A673 (cell line): ENCODE data around the gene NDRG4. TPM values are rescaled to one million over a fixed set of nuclear protein-coding genes. Genes with fewer than 3 reads are reported as not detected.

ENCODE experiments used
- BruUV-seq: library from RNA; stranded (reverse); fragments of 400-500 nt; replicated peaks from 2 replicates; lab custom pipeline; 2021; lab: Mats Ljungman, UMichigan
- CTCF ChIA-PET: fragments of 300-600 bp; sonication (Branson Sonifier 250); formaldehyde crosslinking; loops from one replicate; lab custom pipeline; 2022; ENCODE audit warnings: antibody characterized with exemption; lab: Charles Lee
- POLR2A ChIA-PET: fragments of 300-600 bp; sonication (Branson Sonifier 250); formaldehyde crosslinking; loops from one replicate; lab custom pipeline; 2022; ENCODE audit warnings: antibody characterized with exemption; ENCODE audit not compliant: low non-redundant PET; lab: Charles Lee
- DNase-seq: peaks from one replicate; pipeline ENCODE4 v3.0.0-alpha.2; 2015; ENCODE audit warnings: low spot score
- H3K27ac ChIP-seq: fragments of 200-600 bp; sonication (generic); 2 replicates; pipeline ENCODE4 v1.5.1; 2016; ENCODE audit warnings: mixed run types, low read depth, mild to moderate bottlenecking, mixed read lengths, antibody characterized with exemption, low read length; ENCODE audit not compliant: poor library complexity, severe bottlenecking
- H3K27me3 ChIP-seq: fragments of 200-600 bp; sonication (generic); replicated peaks from 2 replicates; pipeline ENCODE4 v1.6.1; 2017; ENCODE audit warnings: mixed run types, low read depth, mild to moderate bottlenecking, mixed read lengths, antibody characterized with exemption, low read length; ENCODE audit not compliant: insufficient read depth, poor library complexity
- H3K36me3 ChIP-seq: fragments of 200-600 bp; sonication (generic); 2 replicates; pipeline ENCODE4 v1.6.1; 2016; ENCODE audit warnings: mixed run types, mild to moderate bottlenecking, mixed read lengths, antibody characterized with exemption, low read length; ENCODE audit not compliant: insufficient read depth, poor library complexity, severe bottlenecking
- H3K4me1 ChIP-seq: fragments of 200-600 bp; sonication (generic); 2 replicates; pipeline ENCODE4 v1.6.1; 2017; ENCODE audit warnings: mixed run types, mild to moderate bottlenecking, mixed read lengths, antibody characterized with exemption, low read length; ENCODE audit not compliant: insufficient read depth, poor library complexity, severe bottlenecking
- H3K4me3 ChIP-seq: fragments of 200-600 bp; sonication (generic); 2 replicates; pipeline ENCODE4 v1.5.1; 2016; ENCODE audit warnings: low read depth, mixed run types, mild to moderate bottlenecking, mixed read lengths, low read length; ENCODE audit not compliant: poor library complexity, severe bottlenecking
- H3K9me3 ChIP-seq: fragments of 200-600 bp; sonication (generic); 2 replicates; pipeline ENCODE4 v1.6.1; 2016; ENCODE audit warnings: mixed run types, low read depth, mild to moderate bottlenecking, mixed read lengths, antibody characterized with exemption, low read length; ENCODE audit not compliant: poor library complexity, severe bottlenecking
- CTCF ChIP-seq: fragments of 300-800, 200-600 bp; sonication (generic); conservative IDR thresholded peaks from 2 replicates; pipeline ENCODE4 v1.5.1; 2017; ENCODE audit warnings: low read depth, mild to moderate bottlenecking, antibody characterized with exemption, low read length, moderate library complexity, mixed read lengths
- EZH2 ChIP-seq: fragments of 200-600 bp; sonication (generic); IDR thresholded peaks from 2 replicates; pipeline ENCODE4 v1.6.1; 2017; ENCODE audit warnings: borderline replicate concordance, low read depth, mild to moderate bottlenecking, mixed read lengths, antibody characterized with exemption, low read length; ENCODE audit not compliant: poor library complexity, severe bottlenecking
- intact Hi-C: fragments of 100-400 bp; cut with micrococcal nuclease; formaldehyde crosslinking; loops from one replicate; pipeline ENCODE4 v1.10.0; 2022; ENCODE audit not compliant: unreplicated experiment
- total RNA-seq: library from RNA; stranded (reverse); gene quantifications from 2 replicates; pipeline ENCODE4 v1.2.3, GENCODE V29; 2021

Gene NDRG4
- total RNA-seq, 1 experiment from 2014 or later = 0.28 TPM

GRCh38 chr16:58507963-58508670 is 8.2 kb downstream of the NDRG4 start:
- no peaks in the 10 kb centered on the region for H3K27me3 ChIP-seq
- no peaks in the 10 kb centered on the region for H3K9me3 ChIP-seq
- H3K36me3 ChIP-seq = no peaks in the 10 kb centered on the region
- intact Hi-C loops = no loop called here
- no peak for TF ChIP-seq CTCF
- no peak for TF ChIP-seq EZH2
- no TSS peak for BruUV-seq
- DNase-seq = no peak
- H3K4me3 ChIP-seq = no peak overlapping the region
- H3K27ac ChIP-seq = no peak overlapping the region
- CTCF ChIA-PET = no interaction called here
- H3K4me1 ChIP-seq = no peaks in the 10 kb centered on the region
- POLR2A ChIA-PET = no interaction called here

- no peak for DNase-seq
- Histone ChIP-seq H3K4me3 (no peak overlapping the region), H3K9me3 (no peaks in the 10 kb centered on the region), H3K27ac (no peak overlapping the region), H3K36me3 (no peaks in the 10 kb centered on the region), H3K4me1 (no peaks in the 10 kb centered on the region), H3K27me3 (no peaks in the 10 kb centered on the region)
- BruUV-seq = no TSS peak
- ChIA-PET CTCF (no interaction called here), POLR2A (no interaction called here)
- intact Hi-C loops = no loop called here
- no peak for TF ChIP-seq EZH2
- TF ChIP-seq CTCF = no peak
Measured at GRCh38 chr16:58508671-58509251, 8.8 kb downstream of the NDRG4 start.

DNA sequence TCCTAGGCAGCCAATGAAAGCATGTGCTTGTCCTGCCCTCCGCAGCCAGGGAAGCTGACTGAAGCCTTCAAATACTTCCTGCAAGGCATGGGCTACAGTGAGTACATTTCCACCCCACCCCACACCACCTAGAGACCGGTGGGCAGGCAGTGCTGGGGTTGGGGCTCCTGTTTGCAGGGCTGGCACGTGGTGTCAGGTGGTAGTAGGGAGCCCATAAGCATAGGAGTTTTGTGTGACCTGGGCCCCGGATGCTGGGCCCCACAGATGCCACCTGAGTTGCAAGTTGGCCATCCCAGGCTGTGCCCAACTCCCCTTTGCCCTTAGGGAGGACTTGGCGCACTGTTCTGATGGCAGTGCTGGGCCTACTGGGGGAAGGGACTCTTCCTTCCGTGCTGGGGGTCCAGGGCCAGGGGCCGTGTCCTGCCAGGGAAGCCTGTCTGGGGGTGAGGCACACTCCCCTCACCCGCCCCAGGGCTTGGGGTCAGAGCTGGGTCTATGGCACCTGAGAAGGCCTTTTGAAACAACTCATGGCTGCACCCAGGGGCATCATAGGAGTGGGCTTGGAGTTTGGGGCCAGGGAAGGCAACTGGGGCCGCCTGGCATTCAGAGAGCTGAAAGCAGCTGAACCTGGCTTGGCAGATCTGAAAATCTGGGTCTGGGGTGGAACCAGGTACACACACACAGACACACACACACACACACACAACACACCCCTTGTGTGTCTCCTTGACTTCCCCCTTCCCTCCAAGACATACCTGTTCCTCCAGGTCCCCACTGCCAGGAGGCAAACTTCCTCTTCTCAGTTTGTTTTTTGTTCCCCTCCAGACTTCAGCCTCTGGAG is 9.5 kb downstream of the NDRG4 start:
- Histone ChIP-seq H3K36me3 (no peaks in the 10 kb centered on the region), H3K4me1 (no peaks in the 10 kb centered on the region), H3K9me3 (no peaks in the 10 kb centered on the region), H3K4me3 (no peak overlapping the region), H3K27ac (no peak overlapping the region), H3K27me3 (no peaks in the 10 kb centered on the region)
- CTCF ChIA-PET = no interaction called here
- no TSS peak for BruUV-seq
- no peak for DNase-seq
- TF ChIP-seq CTCF (no peak), EZH2 (no peak)
- POLR2A ChIA-PET = no interaction called here
- intact Hi-C loops = no loop called here
